HG02870 (cell line): Measurements from ENCODE around the gene NTSR1.

Experiments
- ATAC-seq: cut with Tn5 transposase; IDR thresholded peaks from one replicate; pipeline ENCODE4 v1.9.1; 2021; ENCODE audit warnings: mild to moderate bottlenecking, moderate library complexity; ENCODE audit not compliant: unreplicated experiment

NTSR1 gene

GRCh38 chr20:62708591-62709536, at the start of gene NTSR1:
Gene NTSR1 (plus strand): TSS chr20:62708836. CDS start chr20:62709208, 372 bp downstream.
- no peak for ATAC-seq

- no peak for ATAC-seq
Observed at GRCh38 chr20:62659488-62660239, 49.0 kb upstream of the NTSR1 start.

GRCh38 chr20:62660240-62660615, 48.4 kb upstream of the NTSR1 start:
- no peak for ATAC-seq

- no peak for ATAC-seq
Observed at GRCh38 chr20:62660768-62661167, 47.9 kb upstream of the NTSR1 start.

- no peak for ATAC-seq
Observed at GRCh38 chr20:62661647-62662046, 47.0 kb upstream of the NTSR1 start.

GRCh38 chr20:62662422-62662821, 46.2 kb upstream of the NTSR1 start:
- no peak for ATAC-seq

- no peak for ATAC-seq
Observed at GRCh38 chr20:62663145-62664018, 45.3 kb upstream of the NTSR1 start.

- ATAC-seq = no peak
Observed at GRCh38 chr20:62664019-62664971, 44.3 kb upstream of the NTSR1 start.

- ATAC-seq = no peak
Observed at GRCh38 chr20:62665153-62665754, 43.4 kb upstream of the NTSR1 start.

- no peak for ATAC-seq
Observed at GRCh38 chr20:62665826-62666735, 42.6 kb upstream of the NTSR1 start.

- ATAC-seq = no peak
Observed at GRCh38 chr20:62666736-62667529, 41.7 kb upstream of the NTSR1 start.

GRCh38 chr20:62667530-62668440, 40.9 kb upstream of the NTSR1 start:
- no peak for ATAC-seq

GRCh38 chr20:62668441-62669027, 40.1 kb upstream of the NTSR1 start:
- no peak for ATAC-seq

GRCh38 chr20:62669249-62669648, 39.4 kb upstream of the NTSR1 start:
- ATAC-seq = no peak

GRCh38 chr20:62670156-62670555, 38.5 kb upstream of the NTSR1 start:
- no peak for ATAC-seq

GRCh38 chr20:62670998-62671397, 37.6 kb upstream of the NTSR1 start:
- no peak for ATAC-seq
